UCSD-AML1 (cell line): ENCODE results near the gene CERKL.

ENCODE experiments used
- DNase-seq: peaks from one replicate; lab custom pipeline; 2025; ENCODE audit not compliant: unreplicated experiment; lab: John Stamatoyannopoulos, UW

Gene CERKL

GRCh38 chr2:181678861-181679543, 22.1 kb upstream of the CERKL start:
- DNase-seq: no peak

- peak; percentile 54 for DNase-seq
Measured at GRCh38 chr2:181677912-181678586, 21.1 kb upstream of the CERKL start.

DNA sequence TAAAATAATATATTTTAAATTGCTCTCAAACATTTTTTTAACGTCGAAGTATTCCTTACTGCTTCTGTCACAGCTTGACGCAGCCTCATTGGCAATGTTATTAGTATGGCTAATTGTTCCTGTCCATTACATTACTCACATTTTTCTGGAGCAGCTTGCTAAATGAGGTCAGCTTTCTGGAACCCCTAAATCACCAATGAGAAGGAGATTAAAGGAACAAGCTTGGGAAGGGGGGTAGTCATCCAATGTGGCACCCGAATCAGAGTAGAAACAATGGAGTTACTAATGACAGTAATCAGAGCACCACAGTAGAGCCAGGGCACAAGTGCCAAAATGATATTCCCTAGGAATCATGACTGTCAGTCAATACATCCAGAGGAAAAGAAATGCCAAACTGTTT, 18.3 kb upstream of the CERKL start:
- no peak for DNase-seq

GRCh38 chr2:181674461-181674860, 17.6 kb upstream of the CERKL start:
- DNase-seq: no peak

DNA sequence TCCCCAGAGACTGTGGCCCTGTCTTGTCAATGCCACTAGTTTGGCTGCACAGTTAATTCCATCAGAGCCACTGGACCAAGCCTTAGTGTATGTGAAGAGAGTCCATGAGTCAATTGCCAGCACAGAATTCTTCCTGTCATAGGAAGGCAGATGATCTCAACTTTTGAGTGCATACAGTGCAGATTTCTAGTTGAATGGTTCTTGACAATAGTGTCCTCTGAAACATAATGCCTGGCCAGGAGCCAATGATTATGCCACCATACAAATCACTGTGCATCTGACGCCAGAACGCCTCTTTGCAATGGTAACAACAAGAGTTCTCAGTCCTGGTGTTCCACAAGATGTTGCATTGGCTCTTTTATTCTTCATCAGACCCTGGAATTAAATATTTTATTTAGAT, 16.3 kb upstream of the CERKL start:
- no peak for DNase-seq

- DNase-seq: no peak
Measured at GRCh38 chr2:181672255-181673008, 15.5 kb upstream of the CERKL start.

DNA sequence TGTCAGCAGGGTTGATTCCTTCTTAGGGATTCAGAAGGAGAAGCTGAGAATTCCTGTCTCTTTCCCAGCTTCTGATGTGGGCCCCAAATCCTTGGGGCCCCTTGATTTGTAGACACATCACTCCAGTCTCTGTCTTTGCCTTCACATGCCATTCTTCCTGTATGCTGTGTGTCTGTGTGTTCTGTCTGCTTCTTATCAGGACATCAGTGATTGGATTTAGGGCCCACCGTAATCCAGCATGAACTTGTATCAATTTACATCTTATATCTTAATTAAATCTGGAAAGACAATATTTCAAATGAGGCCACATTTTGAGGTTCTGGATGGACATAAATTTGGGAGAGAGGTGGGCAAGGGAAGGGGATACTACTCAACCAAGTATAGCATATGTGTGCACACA, 13.7 kb upstream of the CERKL start:
- DNase-seq: no peak

DNA sequence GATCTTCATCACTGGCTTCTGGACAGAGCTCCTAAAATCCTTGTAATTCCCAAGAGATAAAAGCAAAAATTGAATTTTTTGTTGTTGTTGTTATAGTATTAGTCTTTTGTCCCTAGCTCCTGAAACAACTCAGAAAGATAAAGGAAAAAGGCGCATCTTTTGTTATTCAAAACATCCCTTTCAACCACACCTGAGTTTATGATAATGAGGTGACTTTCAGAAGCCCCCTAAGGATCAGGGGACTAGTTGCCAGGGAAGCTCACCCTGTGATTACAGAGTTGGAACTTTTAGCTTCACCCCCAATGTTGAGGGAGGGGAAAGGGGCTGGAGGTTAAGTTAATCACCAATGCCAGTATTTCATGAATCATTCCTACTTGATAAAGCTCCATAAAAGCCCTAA, 10.3 kb upstream of the CERKL start:
- DNase-seq: no peak

- DNase-seq: no peak
Measured at GRCh38 chr2:181662287-181662686, 5.4 kb upstream of the CERKL start.

- DNase-seq: no peak
Measured at GRCh38 chr2:181660181-181660580, 3.3 kb upstream of the CERKL start.

DNA sequence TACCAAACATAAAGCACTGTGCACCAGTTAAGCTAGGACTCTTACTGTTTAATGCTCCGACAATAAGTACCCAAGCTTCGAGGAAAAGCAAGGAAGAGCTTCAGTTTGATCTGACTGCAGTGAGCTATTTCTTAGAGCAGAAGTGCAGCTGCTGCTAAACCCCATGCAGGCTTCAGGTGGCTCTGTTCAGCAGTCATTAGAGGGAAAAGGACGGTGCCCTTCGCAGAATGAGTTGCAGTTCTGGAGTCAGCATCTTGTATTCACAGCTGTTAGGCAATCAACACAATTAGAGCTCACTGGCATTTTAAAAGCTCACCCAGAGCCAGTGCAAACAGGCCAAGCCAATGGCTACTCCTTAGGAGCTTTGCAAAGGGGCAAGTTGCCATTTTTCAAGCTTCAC, 1.5 kb upstream of the CERKL start:
- peak; percentile 9 for DNase-seq

GRCh38 chr2:181657379-181657778, 474 bp upstream of the CERKL start:
- no peak for DNase-seq

GRCh38 chr2:181655519-181655918, 1.4 kb downstream of the CERKL start:
- DNase-seq: no peak

DNA sequence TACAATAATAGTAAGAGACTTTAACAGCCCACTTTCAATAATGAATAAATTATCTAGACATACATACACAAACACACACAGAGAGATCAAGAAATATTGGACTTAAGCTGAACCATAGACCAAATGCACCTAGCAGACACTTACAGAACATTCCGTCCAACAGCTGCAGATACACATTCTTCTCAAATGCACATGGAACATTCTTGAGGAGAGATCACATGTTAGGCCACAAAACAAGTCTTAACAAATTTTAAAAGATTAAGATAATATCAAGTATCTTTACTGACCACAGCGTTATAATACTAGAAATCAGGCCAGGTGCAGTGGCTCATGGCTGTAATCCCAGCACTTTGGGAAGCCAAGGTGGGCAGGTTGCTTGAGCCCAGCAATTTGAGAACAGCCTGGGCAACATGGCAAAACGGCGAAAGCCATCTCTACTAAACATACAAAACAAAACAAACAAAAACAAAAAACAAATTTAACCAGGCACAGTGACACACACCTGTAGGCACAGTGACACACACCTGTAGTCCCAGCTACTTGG, 7.4 kb downstream of the CERKL start:
- no peak for DNase-seq

DNA sequence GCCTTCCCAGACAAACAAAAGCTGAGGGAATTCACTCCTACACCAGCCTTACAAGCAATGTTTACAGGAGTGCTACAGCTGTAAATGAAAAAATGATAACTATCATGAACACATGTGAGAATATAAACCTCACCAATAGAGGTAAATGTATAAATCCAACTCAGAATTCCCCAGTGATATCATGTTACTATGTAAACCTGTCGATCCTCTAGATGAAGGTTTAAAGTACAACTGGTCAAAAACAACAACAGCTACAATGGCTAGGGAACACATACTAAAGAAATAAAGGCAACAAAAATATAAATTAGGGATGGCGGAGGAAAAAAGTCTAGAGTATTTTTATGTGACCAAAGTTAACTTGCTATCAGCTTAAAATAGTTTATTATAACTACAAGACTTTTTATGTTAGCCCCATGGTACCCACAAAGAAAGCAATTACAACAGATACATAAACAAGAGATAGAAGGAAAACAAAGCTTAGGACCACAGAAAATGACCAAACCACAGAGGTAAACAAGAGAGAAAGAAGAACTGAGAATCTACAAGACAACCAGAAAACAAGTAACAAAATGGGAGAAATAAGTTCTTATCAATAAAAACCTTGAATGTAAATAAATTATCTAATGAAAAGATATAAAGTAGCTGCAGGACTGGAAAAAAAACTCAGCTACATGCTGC, 8.3 kb downstream of the CERKL start:
- DNase-seq: no peak

DNA sequence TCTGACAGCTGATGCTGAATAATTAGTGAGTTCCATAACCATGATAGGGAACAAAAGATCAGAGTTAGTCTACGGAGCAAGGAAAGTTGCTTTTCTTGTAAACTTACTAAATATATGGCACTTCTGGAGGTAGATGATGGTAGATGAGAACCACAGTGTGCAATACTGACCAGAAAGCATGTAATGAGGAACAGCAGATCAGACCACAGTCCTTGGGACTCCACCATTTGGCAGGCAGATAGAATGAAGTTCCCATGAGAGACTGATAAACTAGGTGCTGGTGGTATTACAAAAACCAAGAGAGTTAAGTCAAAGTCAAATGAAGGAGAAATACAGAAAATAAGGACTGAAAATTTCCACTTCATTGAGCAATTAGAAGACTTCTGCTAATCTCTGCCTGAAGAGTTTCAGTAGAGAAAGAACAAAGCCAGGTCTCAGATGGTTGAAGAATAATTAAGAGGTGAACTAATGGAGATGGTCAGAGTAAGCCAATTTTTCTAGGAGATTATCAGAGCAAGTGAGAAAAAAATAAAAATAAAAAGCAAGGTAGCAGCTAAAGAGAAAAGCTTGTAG, 10.4 kb downstream of the CERKL start:
- DNase-seq: no peak

- DNase-seq: no peak
Measured at GRCh38 chr2:181643151-181643550, 13.8 kb downstream of the CERKL start.

DNA sequence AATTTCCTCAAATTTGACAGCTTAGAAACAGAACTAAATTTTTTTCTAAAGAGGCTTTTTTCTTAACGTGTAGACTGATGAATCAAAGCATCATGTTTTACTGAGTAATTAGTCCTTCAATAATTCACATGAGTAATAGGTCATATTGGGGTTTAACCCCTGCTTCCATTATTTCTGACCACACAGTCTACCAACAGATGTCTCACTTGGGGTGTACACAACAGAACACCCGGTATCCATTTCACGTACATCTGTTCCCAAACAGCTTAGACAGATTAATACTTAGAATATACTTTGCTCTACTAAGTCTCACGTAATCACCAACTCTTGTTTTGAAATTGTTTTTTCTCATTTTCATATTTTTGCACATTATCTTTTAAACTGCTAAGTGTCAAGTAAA, 14.8 kb downstream of the CERKL start:
- DNase-seq: no peak

DNA sequence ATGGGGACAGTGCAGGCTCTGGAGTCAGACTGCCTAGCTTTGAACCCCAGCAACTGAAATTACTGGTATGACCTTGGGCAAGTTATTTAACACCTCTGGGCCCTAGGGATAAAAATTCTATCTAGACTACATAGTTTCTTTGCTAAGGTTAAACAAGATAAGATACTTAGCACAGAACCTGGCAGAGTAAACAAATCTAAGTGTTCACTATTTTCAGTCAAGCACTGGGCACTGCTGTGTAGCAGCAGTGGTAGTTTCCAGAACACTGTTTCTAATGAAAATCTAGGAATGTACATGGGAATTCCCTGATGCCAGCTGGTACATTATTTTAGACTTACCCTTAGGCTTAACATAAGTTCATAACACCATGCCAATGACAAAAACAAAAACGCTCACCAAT, 17.2 kb downstream of the CERKL start:
- DNase-seq: no peak

- no peak for DNase-seq
Measured at GRCh38 chr2:181632733-181633401, 24.0 kb downstream of the CERKL start.
